Measurements from ENCODE around the gene PPP1R3D. TPM values are rescaled to one million over a fixed set of nuclear protein-coding genes. Genes with fewer than 3 reads are reported as not detected.

Gene PPP1R3D
- total and polyA plus RNA-seq, 2 of the 13 experiments (the other 11 are each of a cell fraction or from before 2014, with no cell fraction given) = 1.2 to 3.7 TPM

DNA sequence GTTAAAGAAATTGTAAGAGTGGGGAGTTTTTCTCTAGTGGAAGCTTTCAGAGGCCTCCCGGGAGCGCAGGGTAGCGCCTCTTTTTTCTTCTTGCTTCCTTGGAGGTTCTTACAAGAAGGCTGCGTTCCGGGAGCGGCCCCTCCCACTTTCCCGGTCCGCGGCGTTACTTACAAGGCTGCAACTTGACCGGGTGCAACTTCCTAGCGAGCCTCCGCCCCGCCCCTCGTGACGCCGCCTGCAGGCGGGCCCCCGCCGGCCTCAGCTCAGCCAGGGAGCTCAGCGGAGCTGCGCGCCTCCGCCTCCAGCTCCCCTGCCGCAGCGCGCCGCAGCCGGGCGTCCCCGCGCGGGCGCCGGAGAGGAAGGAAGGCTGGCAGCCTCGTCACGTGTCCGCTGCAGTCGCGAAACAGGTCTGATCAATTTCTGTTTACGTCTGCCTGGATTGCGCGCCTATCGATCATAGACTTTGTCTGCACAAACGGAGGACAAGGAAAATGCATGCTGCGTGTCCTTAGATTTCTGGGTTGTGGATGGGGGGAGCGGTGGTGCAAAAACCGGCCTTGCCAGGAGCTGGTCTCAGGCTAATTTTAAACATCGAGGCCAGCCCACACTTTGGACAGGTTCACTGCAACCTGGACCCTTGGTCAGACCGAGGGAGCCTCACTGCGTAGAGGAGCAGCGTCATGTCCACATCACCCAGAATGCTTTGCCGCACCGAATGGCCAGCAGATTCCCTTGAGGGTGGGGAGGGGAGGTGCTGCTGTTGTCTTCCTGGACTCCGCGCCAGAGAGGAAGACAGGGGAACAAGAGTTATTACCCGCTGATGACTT is at the start of gene PPP1R3D, which contains the start of gene FAM217B (continued):
- TF ChIP-seq ZNF430 (CRISPR knock-in tag; IDR thresholded peaks at IDR 0.05) (peak; percentile 82), MAZ (IDR thresholded peaks at IDR 0.05; ENCODE audit: borderline replicate concordance, low read depth, low read length) (peak; percentile 74; the same call in 1 of the 2 replicates), MAZ (CRISPR knock-in tag; IDR thresholded peaks at IDR 0.05; ENCODE audit: low read depth) (peak; percentile 94), CREM (IDR thresholded peaks at IDR 0.05) (peak; percentile 78), CREM (CRISPR knock-in tag; IDR thresholded peaks at IDR 0.05) (no peak; the same call in 1 of the 2 replicates), TCF12 (IDR thresholded peaks at IDR 0.05) (no peak), TCF12 (CRISPR knock-in tag; IDR thresholded peaks at IDR 0.05) (no peak), NCOA2 (CRISPR knock-in tag; IDR thresholded peaks at IDR 0.05) (0 out of 2 replicates have a peak, but pooled peaks have one; percentile 7), ZNF264 (CRISPR knock-in tag; IDR thresholded peaks at IDR 0.05) (peak; percentile 65; the same call in 1 of the 2 replicates), RBFOX2 (IDR thresholded peaks at IDR 0.05; ENCODE audit: low read depth, low read length) (peak; percentile 99), ATF7-NPFF (CRISPR knock-in tag; IDR thresholded peaks at IDR 0.05; ENCODE audit: low read depth) (peak; percentile 88), MYNN (CRISPR knock-in tag; IDR thresholded peaks at IDR 0.05; ENCODE audit: low read depth) (no peak), NFKBIZ (CRISPR knock-in tag; IDR thresholded peaks at IDR 0.05) (no peak; the same call in 1 of the 2 replicates), RFX1 (IDR thresholded peaks at IDR 0.05) (no peak), ZNF619 (CRISPR knock-in tag; IDR thresholded peaks at IDR 0.05) (peak; percentile 92; the same call in 1 of the 2 replicates), ZNF790 (CRISPR knock-in tag; IDR thresholded peaks at IDR 0.05; ENCODE audit: borderline replicate concordance) (peak; percentile 91; the same call in 1 of the 2 replicates), TRIM24 (CRISPR knock-in tag; IDR thresholded peaks at IDR 0.05) (no peak), TBX3 (IDR thresholded peaks at IDR 0.05; ENCODE audit: borderline replicate concordance) (peak; percentile 26; the same call in 1 of the 2 replicates), NR1H2 (CRISPR knock-in tag; IDR thresholded peaks at IDR 0.05; ENCODE audit: borderline replicate concordance, low read depth) (peak; percentile 56; the same call in 1 of the 2 replicates), SYNCRIP (IDR thresholded peaks at IDR 0.05; ENCODE audit: insufficient read depth, low read depth, low read length) (no peak), ZSCAN22 (CRISPR knock-in tag; IDR thresholded peaks at IDR 0.05) (peak; percentile 78; the same call in 1 of the 2 replicates), GATAD1 (CRISPR knock-in tag; IDR thresholded peaks at IDR 0.05) (peak; percentile 87), ZNF607 (CRISPR knock-in tag; IDR thresholded peaks at IDR 0.05; ENCODE audit: borderline replicate concordance) (peak; percentile 74; the same call in 1 of the 2 replicates), TEAD3 (CRISPR knock-in tag; optimal IDR thresholded peaks at IDR 0.05; ENCODE audit: borderline replicate concordance) (peak; percentile 72), MED8 (CRISPR knock-in tag; IDR thresholded peaks at IDR 0.05; ENCODE audit: insufficient replicate concordance) (no peak)
- TF ChIP-seq, protein P1, sequence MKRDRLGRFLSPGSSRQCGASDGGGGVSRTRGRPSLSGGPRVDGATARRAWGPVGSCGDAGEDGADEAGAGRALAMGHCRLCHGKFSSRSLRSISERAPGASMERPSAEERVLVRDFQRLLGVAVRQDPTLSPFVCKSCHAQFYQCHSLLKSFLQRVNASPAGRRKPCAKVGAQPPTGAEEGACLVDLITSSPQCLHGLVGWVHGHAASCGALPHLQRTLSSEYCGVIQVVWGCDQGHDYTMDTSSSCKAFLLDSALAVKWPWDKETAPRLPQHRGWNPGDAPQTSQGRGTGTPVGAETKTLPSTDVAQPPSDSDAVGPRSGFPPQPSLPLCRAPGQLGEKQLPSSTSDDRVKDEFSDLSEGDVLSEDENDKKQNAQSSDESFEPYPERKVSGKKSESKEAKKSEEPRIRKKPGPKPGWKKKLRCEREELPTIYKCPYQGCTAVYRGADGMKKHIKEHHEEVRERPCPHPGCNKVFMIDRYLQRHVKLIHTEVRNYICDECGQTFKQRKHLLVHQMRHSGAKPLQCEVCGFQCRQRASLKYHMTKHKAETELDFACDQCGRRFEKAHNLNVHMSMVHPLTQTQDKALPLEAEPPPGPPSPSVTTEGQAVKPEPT (CRISPR knock-in tag; IDR thresholded peaks at IDR 0.05; ENCODE audit: low read depth) = peak; percentile 86
- TF ChIP-seq, protein P2, sequence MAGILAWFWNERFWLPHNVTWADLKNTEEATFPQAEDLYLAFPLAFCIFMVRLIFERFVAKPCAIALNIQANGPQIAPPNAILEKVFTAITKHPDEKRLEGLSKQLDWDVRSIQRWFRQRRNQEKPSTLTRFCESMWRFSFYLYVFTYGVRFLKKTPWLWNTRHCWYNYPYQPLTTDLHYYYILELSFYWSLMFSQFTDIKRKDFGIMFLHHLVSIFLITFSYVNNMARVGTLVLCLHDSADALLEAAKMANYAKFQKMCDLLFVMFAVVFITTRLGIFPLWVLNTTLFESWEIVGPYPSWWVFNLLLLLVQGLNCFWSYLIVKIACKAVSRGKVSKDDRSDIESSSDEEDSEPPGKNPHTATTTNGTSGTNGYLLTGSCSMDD (CRISPR knock-in tag; IDR thresholded peaks at IDR 0.05) = no peak
- TF ChIP-seq, protein P3, sequence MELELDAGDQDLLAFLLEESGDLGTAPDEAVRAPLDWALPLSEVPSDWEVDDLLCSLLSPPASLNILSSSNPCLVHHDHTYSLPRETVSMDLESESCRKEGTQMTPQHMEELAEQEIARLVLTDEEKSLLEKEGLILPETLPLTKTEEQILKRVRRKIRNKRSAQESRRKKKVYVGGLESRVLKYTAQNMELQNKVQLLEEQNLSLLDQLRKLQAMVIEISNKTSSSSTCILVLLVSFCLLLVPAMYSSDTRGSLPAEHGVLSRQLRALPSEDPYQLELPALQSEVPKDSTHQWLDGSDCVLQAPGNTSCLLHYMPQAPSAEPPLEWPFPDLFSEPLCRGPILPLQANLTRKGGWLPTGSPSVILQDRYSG (CRISPR knock-in tag; IDR thresholded peaks at IDR 0.05) = no peak

All from HepG2 (cell line).